NK-92 (cell line): ENCODE measurements around the gene MRGPRF.

Experiments used
- DNase-seq: peaks from one replicate; lab custom pipeline; 2025; ENCODE audit not compliant: unreplicated experiment; lab: John Stamatoyannopoulos, UW

Gene MRGPRF

GRCh38 chr11:69013009-69013951 lies at the start of gene MRGPRF:
TSS of gene MRGPRF (minus strand) at chr11:69013246. CDS start at chr11:69009901, 3,345 bp downstream.
- DNase-seq, result no peak

- DNase-seq, result no peak
Observed at GRCh38 chr11:69062169-69062855, 49.3 kb upstream of the MRGPRF start.

- DNase-seq, result no peak
Observed at GRCh38 chr11:69061713-69062053, 48.6 kb upstream of the MRGPRF start.

GRCh38 chr11:69060806-69061712 lies 48.0 kb upstream of the MRGPRF start:
- no peak for DNase-seq

GRCh38 chr11:69059985-69060384 lies 46.9 kb upstream of the MRGPRF start:
- DNase-seq, result no peak

GRCh38 chr11:69059429-69059828 lies 46.4 kb upstream of the MRGPRF start:
- no peak for DNase-seq

- DNase-seq, result no peak
Observed at GRCh38 chr11:69058511-69059270, 45.6 kb upstream of the MRGPRF start.

GRCh38 chr11:69057801-69058200 lies 44.8 kb upstream of the MRGPRF start:
- DNase-seq, result no peak

GRCh38 chr11:69057236-69057635 lies 44.2 kb upstream of the MRGPRF start:
- DNase-seq, result no peak

- DNase-seq, result no peak
Observed at GRCh38 chr11:69055598-69056516, 42.8 kb upstream of the MRGPRF start.

- DNase-seq, result no peak
Observed at GRCh38 chr11:69055212-69055586, 42.2 kb upstream of the MRGPRF start.

GRCh38 chr11:69054397-69055211 lies 41.6 kb upstream of the MRGPRF start:
- no peak for DNase-seq

- no peak for DNase-seq
Observed at GRCh38 chr11:69053546-69054396, 40.7 kb upstream of the MRGPRF start.

- DNase-seq, result no peak
Observed at GRCh38 chr11:69053169-69053477, 40.1 kb upstream of the MRGPRF start.

- DNase-seq, result no peak
Observed at GRCh38 chr11:69052343-69053168, 39.5 kb upstream of the MRGPRF start.

- no peak for DNase-seq
Observed at GRCh38 chr11:69051381-69052342, 38.6 kb upstream of the MRGPRF start.
